Mucosa of descending colon (tissue), 3 donors: ENCODE measurements around the gene SCN8A. TPM values are rescaled to one million over a fixed set of nuclear protein-coding genes. Genes with fewer than 3 reads are reported as not detected.

ENCODE experiments used
- ATAC-seq: fragments of 200-7000 bp; cut with Tn5 transposase; one replicate; pipeline ENCODE4 v1.9.1; 2020; ENCODE audit warnings: mild to moderate bottlenecking, moderate library complexity
- DNase-seq, 3 donors: peaks; one replicate each; pipeline ENCODE4 v3.0.0-alpha.2; 2020
- H3K36me3 ChIP-seq: fragments of 200-600 bp; one replicate; pipeline ENCODE4 v1.8.0; 2021; ENCODE audit warnings: low read depth, mild to moderate bottlenecking
- H3K4me1 ChIP-seq: fragments of 200-600 bp; one replicate; pipeline ENCODE4 v1.8.0; 2021; ENCODE audit warnings: low read depth, mild to moderate bottlenecking
- H3K4me3 ChIP-seq: fragments of 200-600 bp; one replicate; pipeline ENCODE4 v1.8.0; 2021; ENCODE audit warnings: mild to moderate bottlenecking
- H3K9me3 ChIP-seq: fragments of 200-600 bp; one replicate; pipeline ENCODE4 v1.8.0; 2021; ENCODE audit warnings: mild to moderate bottlenecking
- intact Hi-C, 2 donors: fragments of 100-400 bp; cut with DNase I in 1 of 2; cut with micrococcal nuclease in 1 of 2; formaldehyde crosslinking; loops; one replicate each; pipeline versions ENCODE4 v1.11.0 to v1.11.1; 2022; cut with DNase I, micrococcal nuclease
- total RNA-seq, 3 donors: library from RNA; stranded (reverse); fragmentation: NEBNext Ultra II Directional in 2 of 3; extraction: Animal tissue kit (Norgen Biotek cat#: 25700) in 2 of 3; gene quantifications; one replicate each; pipeline versions ENCODE4 v1.2.1 to v1.2.4, GENCODE V29; 2021 to 2023
- TF ChIP-seq, protein P1 (sequence below): fragments of 200-600 bp; IDR thresholded peaks from one replicate; pipeline ENCODE4 v1.8.0; 2022; ENCODE audit warnings: antibody characterized with exemption, mild to moderate bottlenecking
- donor health status: DM: no; HTN: no; CAD: no; lungs with moderate emphysema.
- donor health status: DM: no; HTN: no; CAD: no.
- donor health status: DM: no; HTN: yes; CAD: no.

Gene SCN8A
- total RNA-seq, 3 donors from 2014 or later: 2.7 to 5.2 (median 3.6) TPM

DNA sequence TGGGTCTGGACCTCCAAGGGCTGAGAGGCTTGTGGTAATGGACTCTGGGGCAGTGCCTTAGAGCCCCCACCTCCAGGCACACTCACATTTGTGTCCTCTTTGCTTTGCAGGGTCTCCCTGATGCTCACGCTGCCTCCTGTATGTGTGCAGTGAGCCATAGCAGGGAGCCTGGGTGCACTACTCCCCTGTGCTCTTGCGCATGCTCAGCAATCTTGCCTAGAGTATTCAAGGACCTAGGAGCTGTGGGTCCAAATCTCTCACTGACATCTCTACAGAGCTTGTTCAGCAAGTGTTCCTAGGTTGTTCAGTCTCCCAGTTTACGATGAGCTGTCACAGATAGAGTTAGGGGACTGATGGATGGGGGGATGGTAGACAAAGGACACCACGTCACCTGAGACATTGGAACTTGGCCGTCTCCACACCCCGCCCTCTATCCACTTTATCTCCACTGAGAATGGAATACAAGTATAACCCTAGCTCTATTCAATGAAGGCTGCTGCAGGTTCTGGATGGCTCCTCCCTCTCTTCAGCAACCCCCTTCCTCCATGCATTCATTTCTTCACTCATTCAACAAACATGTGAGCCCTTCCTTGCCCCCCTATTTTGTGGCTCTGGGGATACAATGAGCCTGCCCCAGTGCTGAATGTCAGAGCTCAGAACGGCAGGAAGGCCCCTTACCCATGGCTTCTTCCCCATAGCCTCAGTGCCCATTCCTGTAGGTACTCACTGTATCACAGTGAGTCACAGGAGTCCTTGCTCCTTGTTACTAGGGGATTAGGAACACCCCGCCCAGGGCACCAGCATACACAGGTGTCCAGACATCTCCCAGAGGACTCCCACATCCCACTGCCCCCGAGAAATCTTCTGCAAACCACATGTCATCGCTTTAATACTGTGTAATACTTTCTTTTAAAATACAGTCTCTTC lies 226.3 kb downstream of the SCN8A start:
- Histone ChIP-seq H3K4me1 (peaks cover 8% of the 10 kb centered on the region), H3K36me3 (no peaks in the 10 kb centered on the region), H3K9me3 (no peaks in the 10 kb centered on the region), H3K4me3 (no peak overlapping the region)
- ATAC-seq (no peak), DNase-seq (no peak)
- intact Hi-C loops: no loop called here
- TF ChIP-seq, protein P1, sequence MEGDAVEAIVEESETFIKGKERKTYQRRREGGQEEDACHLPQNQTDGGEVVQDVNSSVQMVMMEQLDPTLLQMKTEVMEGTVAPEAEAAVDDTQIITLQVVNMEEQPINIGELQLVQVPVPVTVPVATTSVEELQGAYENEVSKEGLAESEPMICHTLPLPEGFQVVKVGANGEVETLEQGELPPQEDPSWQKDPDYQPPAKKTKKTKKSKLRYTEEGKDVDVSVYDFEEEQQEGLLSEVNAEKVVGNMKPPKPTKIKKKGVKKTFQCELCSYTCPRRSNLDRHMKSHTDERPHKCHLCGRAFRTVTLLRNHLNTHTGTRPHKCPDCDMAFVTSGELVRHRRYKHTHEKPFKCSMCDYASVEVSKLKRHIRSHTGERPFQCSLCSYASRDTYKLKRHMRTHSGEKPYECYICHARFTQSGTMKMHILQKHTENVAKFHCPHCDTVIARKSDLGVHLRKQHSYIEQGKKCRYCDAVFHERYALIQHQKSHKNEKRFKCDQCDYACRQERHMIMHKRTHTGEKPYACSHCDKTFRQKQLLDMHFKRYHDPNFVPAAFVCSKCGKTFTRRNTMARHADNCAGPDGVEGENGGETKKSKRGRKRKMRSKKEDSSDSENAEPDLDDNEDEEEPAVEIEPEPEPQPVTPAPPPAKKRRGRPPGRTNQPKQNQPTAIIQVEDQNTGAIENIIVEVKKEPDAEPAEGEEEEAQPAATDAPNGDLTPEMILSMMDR: no peak

GRCh38 chr12:51818086-51818485 lies 227.1 kb downstream of the SCN8A start:
- Histone ChIP-seq H3K9me3 (no peaks in the 10 kb centered on the region), H3K36me3 (no peaks in the 10 kb centered on the region), H3K4me1 (peaks cover 8% of the 10 kb centered on the region), H3K4me3 (no peak overlapping the region)
- DNase-seq (no peak), ATAC-seq (no peak)
- TF ChIP-seq, protein P1: no peak
- intact Hi-C loops: no loop called here

- H3K4me1 ChIP-seq: peaks cover 8% of the 10 kb centered on the region
- TF ChIP-seq, protein P1: no peak
- intact Hi-C loops: no loop called here
- no peak overlapping the region for H3K4me3 ChIP-seq
- H3K36me3 ChIP-seq: no peaks in the 10 kb centered on the region
- ATAC-seq (no peak), DNase-seq (no peak)
- no peaks in the 10 kb centered on the region for H3K9me3 ChIP-seq
These were observed 227.7 kb downstream of the SCN8A start for GRCh38 chr12:51818566-51819300.

GRCh38 chr12:51819736-51820525 lies 228.9 kb downstream of the SCN8A start:
- DNase-seq (peak in 1 of 3 donors; percentile 46), ATAC-seq (peak; percentile 29)
- intact Hi-C loops: loop anchor here in 1 of 2 donors (5.0 kb wide), 1 partner anchor 398 kb away; the partner anchor contains the start of gene SLC4A8

More at GRCh38 chr12:51819736-51820525, 228.9 kb downstream of the SCN8A start:
- TF ChIP-seq, protein P1: no peak
- Histone ChIP-seq H3K9me3 (no peaks in the 10 kb centered on the region), H3K4me3 (no peak overlapping the region), H3K36me3 (no peaks in the 10 kb centered on the region), H3K4me1 (peaks cover 7% of the 10 kb centered on the region)
